Measurements from ENCODE around the gene IRF3. TPM values are rescaled to one million over a fixed set of nuclear protein-coding genes. Genes with fewer than 3 reads are reported as not detected.
"Not testable (repeated sequence)": the region's sequence is repeated elsewhere in the genome, so short reads cannot be mapped to it uniquely, and the experiment has no call there.

The IRF3 gene
- total RNA-seq, 1 donor from 2014 or later: 73.8 TPM

- no peak for DNase-seq (ENCODE audit: low read depth)
- peak overlapping the region; percentile 86 for H3K4me3 ChIP-seq (ENCODE audit: low read depth, low read length)
- no peak for TF ChIP-seq CTCF (conservative IDR thresholded peaks at IDR 0.05; ENCODE audit: low read depth, low read length)
Observed at GRCh38 chr19:49637821-49638738, 27.6 kb downstream of the IRF3 start.

DNA sequence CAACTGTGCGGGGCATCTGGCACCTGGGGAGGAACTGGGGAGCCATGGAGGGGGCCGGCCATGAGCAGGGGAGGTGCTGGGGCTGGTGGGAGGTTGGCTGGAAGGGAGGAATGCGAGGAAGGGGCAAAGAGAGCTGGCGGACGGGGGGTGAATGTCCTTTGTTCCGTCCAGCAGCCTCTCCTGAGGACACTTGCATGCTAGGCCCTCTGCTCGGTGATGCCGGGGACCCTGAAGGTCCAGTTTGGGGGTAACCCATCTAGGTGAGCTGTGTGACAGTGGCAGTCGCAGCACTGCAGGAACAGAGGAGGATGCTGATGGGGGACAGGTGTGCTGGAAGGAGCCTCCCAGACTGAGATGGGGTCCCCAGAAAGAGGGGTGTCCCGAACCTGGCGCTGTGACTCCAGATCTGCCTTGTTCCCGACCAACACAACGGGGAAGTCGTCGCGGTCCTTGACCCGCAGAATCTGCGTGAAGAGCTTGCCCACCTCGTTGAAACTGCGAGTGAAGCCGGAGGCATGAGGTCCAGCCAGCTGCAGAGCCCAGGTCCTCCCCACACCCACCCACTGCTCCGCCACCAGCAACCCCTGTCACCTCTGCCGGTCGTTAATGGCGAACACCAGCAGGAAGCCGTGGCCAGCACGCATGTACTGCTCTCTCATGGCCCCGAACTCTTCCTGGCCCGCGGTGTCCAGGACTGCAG, 29.3 kb downstream of the IRF3 start:
- no peak for DNase-seq (ENCODE audit: low read depth)
- TF ChIP-seq CTCF (conservative IDR thresholded peaks at IDR 0.05; ENCODE audit: low read depth, low read length): no peak
- H3K4me3 ChIP-seq (ENCODE audit: low read depth, low read length): no peak overlapping the region

GRCh38 chr19:49635530-49636232, 30.0 kb downstream of the IRF3 start:
- no peak for TF ChIP-seq CTCF (conservative IDR thresholded peaks at IDR 0.05; ENCODE audit: low read depth, low read length)
- no peak for DNase-seq (ENCODE audit: low read depth)

GRCh38 chr19:49633273-49633672, 32.4 kb downstream of the IRF3 start:
- H3K4me3 ChIP-seq (ENCODE audit: low read depth, low read length): not testable (repeated sequence)

More at GRCh38 chr19:49635530-49636232, 30.0 kb downstream of the IRF3 start:
- no peak overlapping the region for H3K4me3 ChIP-seq (ENCODE audit: low read depth, low read length)

DNA sequence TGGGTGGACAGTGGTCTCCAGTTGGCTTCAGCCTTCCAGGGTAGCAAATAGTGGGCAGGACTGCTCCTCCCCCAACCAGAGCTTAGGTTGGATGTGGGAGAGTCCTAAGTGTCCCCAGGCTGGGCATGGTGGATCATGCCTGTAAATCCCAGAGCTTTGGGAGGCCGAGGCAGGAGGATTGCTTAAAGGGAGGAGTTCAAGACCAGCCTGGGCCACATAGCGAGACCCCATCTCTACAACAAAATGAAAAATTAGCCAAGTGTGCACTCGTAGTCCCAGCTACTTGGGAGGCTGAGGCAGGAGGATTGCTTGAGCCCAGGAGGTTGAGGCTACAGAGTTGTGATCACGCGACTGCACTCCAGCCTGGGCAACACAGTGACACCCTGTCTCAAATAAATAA, 33.1 kb downstream of the IRF3 start:
- TF ChIP-seq CTCF (conservative IDR thresholded peaks at IDR 0.05; ENCODE audit: low read depth, low read length): no peak
- no peak overlapping the region for H3K4me3 ChIP-seq (ENCODE audit: low read depth, low read length)
- DNase-seq (ENCODE audit: low read depth): no peak

More at GRCh38 chr19:49633273-49633672, 32.4 kb downstream of the IRF3 start:
- DNase-seq (ENCODE audit: low read depth): not testable (repeated sequence)

DNA sequence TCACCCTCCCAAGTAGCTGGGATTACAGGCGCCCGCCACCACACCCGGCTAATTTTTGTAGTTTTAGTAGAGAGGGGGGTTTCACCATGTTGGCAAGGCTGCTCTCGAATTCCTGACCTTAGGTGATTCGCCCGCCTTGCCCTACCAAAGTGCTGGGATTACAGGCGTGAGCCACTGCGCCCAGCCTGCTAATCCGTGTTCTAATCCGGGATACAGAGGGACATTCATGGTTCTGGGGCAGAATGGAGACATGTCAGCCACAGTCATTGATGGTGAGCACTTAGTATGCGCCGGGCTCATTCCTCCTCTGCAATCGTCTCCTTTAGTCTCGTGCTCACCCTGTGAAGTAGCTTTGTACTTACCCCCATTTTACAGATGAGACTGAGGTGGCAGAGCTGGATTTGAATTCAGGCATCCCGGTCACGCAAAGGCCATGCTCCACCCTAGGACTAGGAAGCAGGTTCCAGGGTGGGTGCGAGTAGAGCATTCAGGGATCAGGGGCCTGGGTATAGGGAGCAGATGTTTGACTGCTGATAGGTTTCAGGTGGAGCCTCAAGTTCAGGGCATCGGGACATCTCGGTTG, 34.0 kb downstream of the IRF3 start:
- no peak for TF ChIP-seq CTCF (conservative IDR thresholded peaks at IDR 0.05; ENCODE audit: low read depth, low read length)
- H3K4me3 ChIP-seq (ENCODE audit: low read depth, low read length): no peak overlapping the region
- DNase-seq (ENCODE audit: low read depth): no peak
